HEK293 (cell line): ENCODE measurements around the gene OPCML.

ENCODE experiments used
- SCRT1 ChIP-seq: fragments of 450-650 bp; formaldehyde crosslinking; IDR thresholded peaks from 2 replicates; pipeline ENCODE4 v1.5.1; 2016; ENCODE audit warnings: missing biosample characterization, missing genetic modification characterization, borderline replicate concordance
- YY1 ChIP-seq: fragments of 450-650 bp; formaldehyde crosslinking; IDR thresholded peaks from 2 replicates; pipeline ENCODE4 v1.5.1; 2018; ENCODE audit warnings: missing biosample characterization, missing genetic modification characterization
- ZNF530 ChIP-seq: fragments of 450-650 bp; formaldehyde crosslinking; IDR thresholded peaks from 2 replicates; pipeline ENCODE4 v1.5.1; 2016; ENCODE audit warnings: low read depth, missing biosample characterization, missing genetic modification characterization

DNA sequence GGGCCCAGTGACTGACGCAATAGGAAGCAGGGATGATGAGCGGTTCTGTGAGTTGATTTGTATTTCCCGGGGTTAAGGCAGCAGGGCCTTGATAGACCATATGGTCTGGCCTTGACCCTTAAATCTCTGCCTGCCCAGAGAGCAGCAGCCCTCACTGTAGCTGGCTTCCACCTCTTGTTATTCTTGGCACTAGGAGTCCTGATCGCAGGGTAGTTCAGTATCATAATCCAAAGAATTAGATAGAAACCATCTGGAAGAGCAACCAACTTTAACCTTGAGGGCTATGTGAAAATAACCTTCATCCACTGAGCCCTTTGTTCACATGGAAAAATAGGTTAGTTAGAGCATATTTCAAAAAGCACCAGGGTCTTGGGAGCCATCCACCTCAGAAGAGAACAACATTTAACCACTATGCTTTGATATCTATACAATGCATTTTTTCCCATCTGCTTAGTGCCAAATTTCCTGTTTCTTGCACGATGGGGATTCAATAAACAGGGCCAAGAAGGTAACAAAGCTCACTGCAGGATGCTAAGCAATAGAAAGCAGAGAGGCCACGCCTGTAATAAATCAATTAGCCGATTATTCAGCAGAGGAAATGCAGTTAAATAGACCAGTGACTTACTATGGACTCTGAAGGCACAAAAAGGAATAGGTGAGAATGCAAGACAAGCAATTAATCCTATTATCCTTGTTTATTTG, 761.3 kb downstream of the OPCML start:
- TF ChIP-seq ZNF530 (tag by site-specific recombination) (no peak), YY1 (tag by site-specific recombination) (no peak), SCRT1 (no peak)
